ENCODE data around the gene NYAP1.

NYAP1 gene

GRCh38 chr7:100466653-100467605 lies 16.8 kb upstream of the NYAP1 start:
- H3K27ac ChIP-seq = peak overlapping the region; percentile 43 to 63
- intact Hi-C loops (cut with DNase I; ENCODE audit: low total_unique reads) = loop anchor here (5.0 to 10.0 kb wide), 3 partner anchors 90 to 398 kb away; partner anchors contain the start of genes EPO and TRIP6
- H3K36me3 ChIP-seq = peaks cover 0 to 51% (median 11%) of the 10 kb centered on the region in 3 donors
- no peaks in the 10 kb centered on the region for H3K27me3 ChIP-seq
- TF ChIP-seq, protein P1, sequence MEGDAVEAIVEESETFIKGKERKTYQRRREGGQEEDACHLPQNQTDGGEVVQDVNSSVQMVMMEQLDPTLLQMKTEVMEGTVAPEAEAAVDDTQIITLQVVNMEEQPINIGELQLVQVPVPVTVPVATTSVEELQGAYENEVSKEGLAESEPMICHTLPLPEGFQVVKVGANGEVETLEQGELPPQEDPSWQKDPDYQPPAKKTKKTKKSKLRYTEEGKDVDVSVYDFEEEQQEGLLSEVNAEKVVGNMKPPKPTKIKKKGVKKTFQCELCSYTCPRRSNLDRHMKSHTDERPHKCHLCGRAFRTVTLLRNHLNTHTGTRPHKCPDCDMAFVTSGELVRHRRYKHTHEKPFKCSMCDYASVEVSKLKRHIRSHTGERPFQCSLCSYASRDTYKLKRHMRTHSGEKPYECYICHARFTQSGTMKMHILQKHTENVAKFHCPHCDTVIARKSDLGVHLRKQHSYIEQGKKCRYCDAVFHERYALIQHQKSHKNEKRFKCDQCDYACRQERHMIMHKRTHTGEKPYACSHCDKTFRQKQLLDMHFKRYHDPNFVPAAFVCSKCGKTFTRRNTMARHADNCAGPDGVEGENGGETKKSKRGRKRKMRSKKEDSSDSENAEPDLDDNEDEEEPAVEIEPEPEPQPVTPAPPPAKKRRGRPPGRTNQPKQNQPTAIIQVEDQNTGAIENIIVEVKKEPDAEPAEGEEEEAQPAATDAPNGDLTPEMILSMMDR (IDR thresholded peaks at IDR 0.05) = no peak
- peaks cover 0 to 41% (median 21%) of the 10 kb centered on the region in 4 donors for H3K4me1 ChIP-seq
- H3K4me3 ChIP-seq = no peak overlapping the region
- DNase-seq = no peak
- no peaks in the 10 kb centered on the region for H3K9me3 ChIP-seq

DNA sequence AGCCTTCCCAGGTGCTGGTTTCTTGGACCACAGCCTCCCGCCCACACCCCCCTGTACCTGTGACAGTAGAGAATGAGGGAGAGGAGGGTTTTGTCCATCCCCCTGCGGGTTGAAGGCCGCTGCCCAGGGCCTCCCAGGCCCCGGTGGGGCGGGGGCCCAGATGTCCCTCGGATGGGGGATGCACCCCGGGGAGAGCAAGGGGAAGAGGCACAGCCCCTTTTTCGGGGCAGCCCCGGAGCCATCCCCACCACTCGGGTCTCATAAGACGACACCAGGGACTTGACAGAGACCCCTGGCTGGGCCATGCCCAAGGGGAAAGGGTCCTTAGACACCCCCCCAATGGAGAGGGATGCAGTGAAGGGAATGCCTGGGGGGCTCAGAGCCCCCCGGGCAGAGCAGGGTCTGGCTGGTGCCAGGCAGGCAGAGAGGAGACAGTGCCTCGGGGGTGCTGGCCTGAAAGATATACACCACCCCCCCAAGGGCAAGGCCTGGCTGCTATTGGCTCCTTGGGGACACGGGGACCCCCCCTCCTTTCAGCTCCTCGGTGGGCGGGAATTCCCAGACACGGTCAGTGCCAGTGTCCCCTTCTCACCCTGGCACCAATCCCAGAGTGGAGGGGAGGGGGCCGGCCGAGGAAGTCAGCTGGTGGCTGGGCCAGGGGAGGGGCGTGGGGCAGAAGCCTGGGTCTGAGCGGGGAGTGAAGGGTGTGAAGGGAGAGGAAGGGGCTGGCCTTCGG lies 15.9 kb upstream of the NYAP1 start:
- Histone ChIP-seq H3K4me1 (peaks cover 0 to 50% (median 27%) of the 10 kb centered on the region in 4 donors), H3K4me3 (no peak overlapping the region), H3K27ac (peak overlapping the region in 1 of 2 donors; percentile 63), H3K27me3 (no peaks in the 10 kb centered on the region), H3K9me3 (no peaks in the 10 kb centered on the region), H3K36me3 (peaks cover 0 to 60% (median 11%) of the 10 kb centered on the region in 3 donors)
- TF ChIP-seq, protein P1 (IDR thresholded peaks at IDR 0.05) = no peak
- no peak for DNase-seq
- intact Hi-C loops (cut with DNase I; ENCODE audit: low total_unique reads) = loop anchor here (5.0 to 10.0 kb wide), 3 partner anchors 89 to 397 kb away; partner anchors contain the start of genes EPO and TRIP6

GRCh38 chr7:100469227-100470044 lies 14.3 kb upstream of the NYAP1 start:
- peaks cover 4 to 71% (median 19%) of the 10 kb centered on the region in 3 donors for H3K36me3 ChIP-seq
- peaks cover 0 to 55% (median 36%) of the 10 kb centered on the region in 4 donors for H3K4me1 ChIP-seq
- peak; percentile 82 to 89 for DNase-seq
- H3K4me3 ChIP-seq = no peak overlapping the region
- TF ChIP-seq, protein P1 (IDR thresholded peaks at IDR 0.05) = peak; percentile 92 to 95
- intact Hi-C loops (cut with DNase I; ENCODE audit: low total_unique reads) = loop anchor here (5.0 to 10.0 kb wide), 4 partner anchors 88 to 395 kb away; partner anchors contain the start of genes EPO, GNB2 and TRIP6
- H3K27me3 ChIP-seq = no peaks in the 10 kb centered on the region
- peak overlapping the region in 1 of 2 donors; percentile 38 for H3K27ac ChIP-seq
- H3K9me3 ChIP-seq = no peaks in the 10 kb centered on the region

GRCh38 chr7:100471021-100471420 lies 12.7 kb upstream of the NYAP1 start:
- Histone ChIP-seq H3K27me3 (no peaks in the 10 kb centered on the region), H3K36me3 (peaks cover 4 to 85% (median 20%) of the 10 kb centered on the region in 3 donors), H3K4me1 (peaks cover 0 to 64% (median 38%) of the 10 kb centered on the region in 4 donors), H3K4me3 (no peak overlapping the region), H3K9me3 (no peaks in the 10 kb centered on the region), H3K27ac (no peak overlapping the region)
- TF ChIP-seq, protein P1 (IDR thresholded peaks at IDR 0.05) = no peak
- intact Hi-C loops (cut with DNase I; ENCODE audit: low total_unique reads) = loop anchor here (10.0 kb wide), 1 partner anchor 204 kb away; the partner anchor contains the start of gene GNB2
- DNase-seq = no peak

All from tibial artery (tissue), 4 donors.